ENCODE results near the gene PHOSPHO2. TPM values are rescaled to one million over a fixed set of nuclear protein-coding genes. Genes with fewer than 3 reads are reported as not detected.

PHOSPHO2 gene
- total RNA-seq, 1 experiment from 2014 or later: 5.0 TPM

DNA sequence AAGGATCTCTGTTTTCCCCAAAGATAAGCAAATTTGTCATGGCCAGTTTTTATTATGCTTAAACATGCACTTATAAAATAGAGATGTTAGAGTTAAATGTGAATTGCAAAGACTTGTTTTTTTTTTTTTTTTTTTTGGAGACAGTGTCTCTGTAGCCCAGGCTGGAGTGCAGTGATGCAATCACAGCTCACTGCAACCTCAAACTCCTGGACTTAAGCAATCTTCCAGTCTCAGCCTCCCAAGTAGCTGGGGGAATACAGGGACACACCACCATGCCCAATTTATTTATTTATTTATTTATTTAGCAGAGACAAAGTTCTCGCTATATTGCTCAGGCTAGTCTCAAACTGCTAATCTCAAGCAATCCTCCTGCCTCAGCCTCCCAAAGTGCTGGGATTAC lies 15.1 kb downstream of the PHOSPHO2 start:
- Mint-ChIP-seq H3K27ac (ENCODE audit: unreplicated experiment) (no peak overlapping the region), H3K9me3 (ENCODE audit: unreplicated experiment) (no peaks in the 10 kb centered on the region), H3K36me3 (ENCODE audit: insufficient read depth, unreplicated experiment) (peaks cover 4% of the 10 kb centered on the region), H3K4me3 (ENCODE audit: unreplicated experiment) (no peak overlapping the region), H3K27me3 (ENCODE audit: insufficient read depth, unreplicated experiment) (no peaks in the 10 kb centered on the region), H3K4me1 (ENCODE audit: low read depth, unreplicated experiment) (no peaks in the 10 kb centered on the region)
- no peak for DNase-seq
- intact Hi-C loops (cut with micrococcal nuclease; ENCODE audit: unreplicated experiment): no loop called here
- H3K36me3 ChIP-seq (ENCODE audit: control insufficient read depth, insufficient read depth, low read length): no peaks in the 10 kb centered on the region
- ChIA-PET CTCF (no interaction called here), POLR2A (no interaction called here)
- no TSS peak for BruUV-seq (replicated peaks)
- TF ChIP-seq, protein P1, sequence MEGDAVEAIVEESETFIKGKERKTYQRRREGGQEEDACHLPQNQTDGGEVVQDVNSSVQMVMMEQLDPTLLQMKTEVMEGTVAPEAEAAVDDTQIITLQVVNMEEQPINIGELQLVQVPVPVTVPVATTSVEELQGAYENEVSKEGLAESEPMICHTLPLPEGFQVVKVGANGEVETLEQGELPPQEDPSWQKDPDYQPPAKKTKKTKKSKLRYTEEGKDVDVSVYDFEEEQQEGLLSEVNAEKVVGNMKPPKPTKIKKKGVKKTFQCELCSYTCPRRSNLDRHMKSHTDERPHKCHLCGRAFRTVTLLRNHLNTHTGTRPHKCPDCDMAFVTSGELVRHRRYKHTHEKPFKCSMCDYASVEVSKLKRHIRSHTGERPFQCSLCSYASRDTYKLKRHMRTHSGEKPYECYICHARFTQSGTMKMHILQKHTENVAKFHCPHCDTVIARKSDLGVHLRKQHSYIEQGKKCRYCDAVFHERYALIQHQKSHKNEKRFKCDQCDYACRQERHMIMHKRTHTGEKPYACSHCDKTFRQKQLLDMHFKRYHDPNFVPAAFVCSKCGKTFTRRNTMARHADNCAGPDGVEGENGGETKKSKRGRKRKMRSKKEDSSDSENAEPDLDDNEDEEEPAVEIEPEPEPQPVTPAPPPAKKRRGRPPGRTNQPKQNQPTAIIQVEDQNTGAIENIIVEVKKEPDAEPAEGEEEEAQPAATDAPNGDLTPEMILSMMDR (IDR thresholded peaks at IDR 0.05; ENCODE audit: insufficient read depth in 1 of 2, low read depth in 1 of 2, low read length in 1 of 2, severe bottlenecking in 1 of 2, unreplicated experiment in 1 of 2): no peak
- H3K4me3 ChIP-seq (ENCODE audit: low read depth, low read length): no peak overlapping the region
- no peaks in the 10 kb centered on the region for H3K27me3 ChIP-seq (replicated peaks; ENCODE audit: control insufficient read depth, insufficient read depth, low read length)
- no peaks in the 10 kb centered on the region for H3K4me1 ChIP-seq
- H3K9me3 ChIP-seq: no peaks in the 10 kb centered on the region

DNA sequence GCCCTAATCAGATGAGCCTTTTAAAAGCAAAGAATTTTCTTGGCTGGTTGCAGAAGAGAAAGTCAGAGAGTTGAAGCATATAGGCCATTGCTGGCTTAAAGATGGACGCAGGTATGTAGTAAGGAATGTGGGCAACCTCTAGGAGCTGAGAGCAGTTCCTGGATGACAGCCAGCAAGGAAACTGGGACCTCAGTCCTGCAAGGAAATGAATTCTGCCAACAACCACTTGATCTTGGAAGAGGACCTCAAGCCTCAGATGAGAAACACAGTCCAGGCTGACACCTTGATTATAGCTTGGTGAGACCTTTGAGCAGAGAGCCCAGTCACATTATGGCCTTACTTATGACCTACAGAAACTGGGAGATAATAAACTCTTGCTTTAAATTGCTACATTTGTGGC lies 15.7 kb downstream of the PHOSPHO2 start:
- Mint-ChIP-seq H3K4me3 (ENCODE audit: unreplicated experiment) (no peak overlapping the region), H3K27ac (ENCODE audit: unreplicated experiment) (no peak overlapping the region), H3K36me3 (ENCODE audit: insufficient read depth, unreplicated experiment) (no peaks in the 10 kb centered on the region), H3K4me1 (ENCODE audit: low read depth, unreplicated experiment) (peaks cover 5% of the 10 kb centered on the region), H3K9me3 (ENCODE audit: unreplicated experiment) (no peaks in the 10 kb centered on the region), H3K27me3 (ENCODE audit: insufficient read depth, unreplicated experiment) (no peaks in the 10 kb centered on the region)
- H3K36me3 ChIP-seq (ENCODE audit: control insufficient read depth, insufficient read depth, low read length): no peaks in the 10 kb centered on the region
- TF ChIP-seq, protein P1 (IDR thresholded peaks at IDR 0.05; ENCODE audit: insufficient read depth in 1 of 2, low read depth in 1 of 2, low read length in 1 of 2, severe bottlenecking in 1 of 2, unreplicated experiment in 1 of 2): no peak
- no TSS peak for BruUV-seq (replicated peaks)
- POLR2A ChIA-PET: no interaction called here
- H3K27me3 ChIP-seq (replicated peaks; ENCODE audit: control insufficient read depth, insufficient read depth, low read length): no peaks in the 10 kb centered on the region
- CTCF ChIA-PET: no interaction called here
- DNase-seq: no peak
- intact Hi-C loops (cut with micrococcal nuclease; ENCODE audit: unreplicated experiment): no loop called here
- H3K4me3 ChIP-seq (ENCODE audit: low read depth, low read length): no peak overlapping the region
- H3K9me3 ChIP-seq: no peaks in the 10 kb centered on the region
- peaks cover 4% of the 10 kb centered on the region; the same call in 1 of the 2 replicates for H3K4me1 ChIP-seq

DNA sequence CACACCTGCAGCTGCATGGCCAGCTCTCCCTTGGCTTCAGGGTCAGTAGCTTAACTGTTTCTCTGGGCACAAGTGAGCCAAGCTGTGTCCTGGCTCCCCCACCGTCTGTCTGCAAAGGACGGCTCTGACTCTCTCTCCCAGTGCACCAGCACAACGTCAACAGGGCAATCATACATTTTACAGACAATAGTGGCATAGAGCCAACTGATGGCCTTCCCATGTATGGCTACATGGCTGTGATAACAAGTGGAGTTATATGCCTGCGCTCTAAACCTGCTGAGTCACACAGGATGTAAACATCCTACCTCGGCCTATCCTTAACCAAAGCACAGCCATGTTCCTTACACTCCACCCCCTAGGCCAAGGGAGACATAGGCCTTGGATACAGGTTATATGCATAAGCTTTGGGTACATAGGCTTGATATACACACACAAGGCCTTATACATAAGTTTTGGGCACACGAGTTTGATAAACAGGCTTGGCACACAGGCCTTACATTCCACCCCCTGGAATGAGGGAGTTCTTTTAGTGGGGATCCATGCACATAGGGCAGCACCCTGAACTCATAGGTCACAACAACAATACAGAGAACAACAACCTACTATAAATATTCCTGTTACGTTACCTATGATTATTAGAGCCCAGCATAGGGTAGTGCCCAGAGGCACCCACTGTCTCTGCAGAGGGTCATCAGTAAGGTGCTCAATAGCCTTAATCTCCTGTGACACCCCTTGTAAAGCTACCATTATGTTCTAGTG lies 17.7 kb downstream of the PHOSPHO2 start:
- no peaks in the 10 kb centered on the region for H3K36me3 Mint-ChIP-seq (ENCODE audit: insufficient read depth, unreplicated experiment)
- TF ChIP-seq, protein P1 (IDR thresholded peaks at IDR 0.05; ENCODE audit: insufficient read depth in 1 of 2, low read depth in 1 of 2, low read length in 1 of 2, severe bottlenecking in 1 of 2, unreplicated experiment in 1 of 2): no peak
- intact Hi-C loops (cut with micrococcal nuclease; ENCODE audit: unreplicated experiment): no loop called here
- H3K4me1 Mint-ChIP-seq (ENCODE audit: low read depth, unreplicated experiment): peaks cover 15% of the 10 kb centered on the region
- BruUV-seq (replicated peaks): no TSS peak
- H3K4me3 Mint-ChIP-seq (ENCODE audit: unreplicated experiment): no peak overlapping the region
- DNase-seq: no peak
- no peaks in the 10 kb centered on the region for H3K27me3 Mint-ChIP-seq (ENCODE audit: insufficient read depth, unreplicated experiment)
- H3K27me3 ChIP-seq (replicated peaks; ENCODE audit: control insufficient read depth, insufficient read depth, low read length): no peaks in the 10 kb centered on the region
- H3K9me3 ChIP-seq: no peaks in the 10 kb centered on the region
- H3K4me1 ChIP-seq: peaks cover 19% of the 10 kb centered on the region
- H3K4me3 ChIP-seq (ENCODE audit: low read depth, low read length): no peak overlapping the region
- ChIA-PET CTCF (no interaction called here), POLR2A (no interaction called here)
- no peaks in the 10 kb centered on the region for H3K9me3 Mint-ChIP-seq (ENCODE audit: unreplicated experiment)
- no peak overlapping the region for H3K27ac Mint-ChIP-seq (ENCODE audit: unreplicated experiment)
- no peaks in the 10 kb centered on the region for H3K36me3 ChIP-seq (ENCODE audit: control insufficient read depth, insufficient read depth, low read length)

Data from Caco-2 (cell line).